ENCODE measurements around the gene HOXA9.

DNA sequence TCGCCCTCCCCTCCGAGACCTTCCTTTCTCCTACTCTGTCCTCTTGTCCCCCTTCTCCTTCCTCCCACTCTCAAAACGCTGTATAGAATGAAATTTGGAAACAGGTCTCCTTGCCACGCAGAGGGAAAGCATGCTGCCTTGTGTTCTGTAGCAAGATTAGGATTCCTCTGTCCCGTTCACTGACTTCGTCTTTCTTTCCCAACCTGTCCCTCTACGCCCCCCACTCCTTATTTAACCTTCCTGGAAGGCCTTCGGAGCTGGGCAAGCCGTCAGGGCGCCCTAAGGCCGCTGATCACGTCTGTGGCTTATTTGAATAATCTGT is 1.3 kb downstream of the HOXA9 start:
- TF ChIP-seq, protein P1, sequence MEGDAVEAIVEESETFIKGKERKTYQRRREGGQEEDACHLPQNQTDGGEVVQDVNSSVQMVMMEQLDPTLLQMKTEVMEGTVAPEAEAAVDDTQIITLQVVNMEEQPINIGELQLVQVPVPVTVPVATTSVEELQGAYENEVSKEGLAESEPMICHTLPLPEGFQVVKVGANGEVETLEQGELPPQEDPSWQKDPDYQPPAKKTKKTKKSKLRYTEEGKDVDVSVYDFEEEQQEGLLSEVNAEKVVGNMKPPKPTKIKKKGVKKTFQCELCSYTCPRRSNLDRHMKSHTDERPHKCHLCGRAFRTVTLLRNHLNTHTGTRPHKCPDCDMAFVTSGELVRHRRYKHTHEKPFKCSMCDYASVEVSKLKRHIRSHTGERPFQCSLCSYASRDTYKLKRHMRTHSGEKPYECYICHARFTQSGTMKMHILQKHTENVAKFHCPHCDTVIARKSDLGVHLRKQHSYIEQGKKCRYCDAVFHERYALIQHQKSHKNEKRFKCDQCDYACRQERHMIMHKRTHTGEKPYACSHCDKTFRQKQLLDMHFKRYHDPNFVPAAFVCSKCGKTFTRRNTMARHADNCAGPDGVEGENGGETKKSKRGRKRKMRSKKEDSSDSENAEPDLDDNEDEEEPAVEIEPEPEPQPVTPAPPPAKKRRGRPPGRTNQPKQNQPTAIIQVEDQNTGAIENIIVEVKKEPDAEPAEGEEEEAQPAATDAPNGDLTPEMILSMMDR (IDR thresholded peaks at IDR 0.05) = no peak
- no peak for TF ChIP-seq POLR2A (IDR thresholded peaks at IDR 0.05)

Measured in ovary (tissue), 3 donors.